Stimulated activated CD8-positive, alpha-beta memory T cell treated with anti-CD3 and anti-CD28 coated beads, Interleukin-15, amount 100 ng/mL, for 48 hours (primary cell): Measurements from ENCODE around the gene DDX60.
"Not testable (repeated sequence)": the region's sequence is repeated elsewhere in the genome, so short reads cannot be mapped to it uniquely, and the experiment has no call there.

ENCODE experiments used
- DNase-seq, 2 donors: peaks; one replicate each; pipeline ENCODE4 v3.0.0-alpha.2; 2020; ENCODE audit warnings: low read depth in 2 of 2

The DDX60 gene

GRCh38 chr4:168303430-168303829, 15.1 kb downstream of the DDX60 start:
- not testable (repeated sequence) for DNase-seq

GRCh38 chr4:168293386-168293975, 25.1 kb downstream of the DDX60 start:
- DNase-seq: no peak

- DNase-seq: no peak
These were observed 27.3 kb downstream of the DDX60 start for GRCh38 chr4:168291242-168291641.

- not testable (repeated sequence) for DNase-seq
These were observed 32.7 kb downstream of the DDX60 start for GRCh38 chr4:168285850-168286249.

- no peak for DNase-seq
These were observed 39.0 kb downstream of the DDX60 start for GRCh38 chr4:168279556-168279955.

- DNase-seq: no peak
These were observed 42.7 kb downstream of the DDX60 start for GRCh38 chr4:168275836-168276235.

GRCh38 chr4:168274871-168275270, 43.7 kb downstream of the DDX60 start:
- no peak for DNase-seq

GRCh38 chr4:168273838-168274237, 44.7 kb downstream of the DDX60 start:
- DNase-seq: no peak

GRCh38 chr4:168272488-168272887, 46.1 kb downstream of the DDX60 start:
- no peak for DNase-seq

GRCh38 chr4:168269896-168270295, 48.7 kb downstream of the DDX60 start:
- DNase-seq: no peak

GRCh38 chr4:168265327-168265726, 53.2 kb downstream of the DDX60 start:
- DNase-seq: no peak

GRCh38 chr4:168264903-168265302, 53.6 kb downstream of the DDX60 start:
- DNase-seq: no peak

- DNase-seq: no peak
These were observed 55.5 kb downstream of the DDX60 start for GRCh38 chr4:168263039-168263438.

- DNase-seq: no peak
These were observed 59.5 kb downstream of the DDX60 start for GRCh38 chr4:168259096-168259495.

- DNase-seq: no peak
These were observed 60.8 kb downstream of the DDX60 start for GRCh38 chr4:168257768-168258167.

- DNase-seq: no peak
These were observed 70.3 kb downstream of the DDX60 start for GRCh38 chr4:168248176-168248710.

GRCh38 chr4:168247603-168248002, 70.9 kb downstream of the DDX60 start:
- no peak for DNase-seq

GRCh38 chr4:168241953-168242352, 76.6 kb downstream of the DDX60 start:
- no peak for DNase-seq

GRCh38 chr4:168240821-168241220, 77.7 kb downstream of the DDX60 start:
- DNase-seq: no peak

GRCh38 chr4:168221301-168221700, 97.3 kb downstream of the DDX60 start:
- DNase-seq: no peak

- DNase-seq: no peak
These were observed 97.7 kb downstream of the DDX60 start for GRCh38 chr4:168220893-168221292.

GRCh38 chr4:168218645-168219044, 99.9 kb downstream of the DDX60 start:
- no peak for DNase-seq

GRCh38 chr4:168213511-168213910, 105.0 kb downstream of the DDX60 start:
- not testable (repeated sequence) for DNase-seq

- DNase-seq: no peak
These were observed 105.9 kb downstream of the DDX60 start for GRCh38 chr4:168212656-168213055.
